ENCODE measurements around the gene ACACB.
A peak's percentile ranks its signal among the peaks of the same experiment; 100 is the strongest.

Gene ACACB

DNA sequence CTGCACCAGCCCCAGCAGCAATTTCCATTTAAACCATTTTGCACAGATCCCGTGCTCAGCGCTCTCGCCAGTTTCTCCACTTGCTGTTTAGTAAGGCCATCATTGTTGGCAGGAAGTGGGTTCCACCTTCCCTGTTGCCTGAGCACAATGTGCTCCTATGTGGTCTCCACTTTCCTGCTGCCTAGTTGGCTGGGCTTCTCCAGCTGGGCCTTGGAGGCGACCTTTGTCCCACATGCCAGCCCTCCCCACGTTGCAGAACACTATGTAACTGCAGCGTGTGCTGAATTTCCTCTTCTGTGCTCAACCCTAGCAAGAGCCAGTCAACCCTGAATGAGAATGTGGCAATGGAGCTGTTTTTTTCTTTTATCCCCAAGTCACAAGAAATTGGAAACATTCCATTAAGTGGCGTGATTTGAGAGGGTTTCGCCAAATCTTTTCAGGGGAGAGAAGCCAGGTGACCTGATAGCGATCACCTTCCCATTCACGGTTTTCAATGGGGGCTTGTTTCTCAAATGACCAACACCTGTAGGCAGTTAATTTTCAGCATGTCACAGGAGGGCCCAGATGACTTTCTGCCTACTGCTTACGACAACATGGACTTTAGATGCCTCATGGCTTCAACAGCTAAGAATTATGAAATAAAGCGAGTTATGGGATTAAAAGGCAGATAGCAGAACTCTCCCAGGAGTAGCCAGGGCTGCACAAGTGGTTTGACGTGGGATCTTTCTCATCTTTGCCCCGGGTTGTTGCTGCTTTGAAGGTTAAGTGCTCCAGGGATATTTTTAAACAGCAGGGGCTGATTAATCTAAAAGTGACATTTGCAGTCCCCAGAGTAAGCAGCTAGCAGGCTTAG is at the start of gene ACACB:
Gene ACACB, plus strand, starts transcription at position 830 of the 853 bp plus-strand sequence. CDS start 22,819 bp downstream, outside the sequence.
- no peak for FAIRE-seq
- DNase-seq (ENCODE audit: insufficient read length, low spot score): no peak

DNA sequence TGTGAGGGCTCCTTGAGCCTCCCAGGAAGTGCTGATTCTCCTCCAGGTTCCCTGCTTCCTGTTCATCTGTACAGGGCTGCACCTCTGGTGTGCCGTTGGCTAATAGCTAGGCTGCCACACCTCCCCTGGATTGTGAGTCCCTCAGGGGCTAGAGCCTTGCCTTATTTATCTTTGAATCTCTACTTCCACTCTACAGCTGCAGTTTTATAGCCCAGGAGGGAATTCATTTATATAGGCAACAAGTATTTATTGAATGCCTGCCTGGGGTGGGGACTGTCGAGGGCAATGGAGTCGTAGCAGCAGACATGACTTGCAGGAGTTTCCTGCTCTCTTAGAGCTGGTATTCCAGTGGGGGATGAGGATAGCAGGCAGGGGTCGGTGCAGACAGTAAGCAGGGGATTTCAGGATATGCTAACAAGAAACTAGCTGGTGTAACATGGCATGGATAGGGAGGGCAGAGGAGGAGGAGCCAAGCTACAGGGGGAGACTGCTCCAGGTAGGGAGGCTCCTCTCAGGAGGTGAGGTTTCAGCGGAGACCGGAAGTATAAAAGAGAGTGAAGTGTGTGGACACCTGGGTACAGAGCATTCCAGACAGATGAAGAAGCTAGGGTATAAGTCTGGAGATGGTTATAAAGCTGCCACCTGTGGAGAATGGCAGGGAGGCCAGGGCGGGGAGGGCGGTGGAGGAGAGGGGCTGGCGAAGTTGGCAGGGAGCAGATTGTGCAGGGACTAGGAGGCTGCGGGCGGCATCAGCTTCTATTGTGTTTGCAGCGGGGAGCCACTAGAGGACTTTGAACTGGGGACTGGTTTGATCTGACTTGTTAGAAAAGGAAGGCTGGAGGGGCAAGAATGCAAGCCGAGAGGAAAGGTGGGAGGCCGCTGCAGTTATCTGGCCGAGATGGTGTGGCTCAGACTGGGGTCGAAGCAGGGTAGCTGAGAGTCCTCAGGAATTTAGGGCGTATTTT is 46.8 kb upstream of the ACACB start:
- FAIRE-seq: no peak
- DNase-seq (ENCODE audit: insufficient read length, low spot score): no peak

DNA sequence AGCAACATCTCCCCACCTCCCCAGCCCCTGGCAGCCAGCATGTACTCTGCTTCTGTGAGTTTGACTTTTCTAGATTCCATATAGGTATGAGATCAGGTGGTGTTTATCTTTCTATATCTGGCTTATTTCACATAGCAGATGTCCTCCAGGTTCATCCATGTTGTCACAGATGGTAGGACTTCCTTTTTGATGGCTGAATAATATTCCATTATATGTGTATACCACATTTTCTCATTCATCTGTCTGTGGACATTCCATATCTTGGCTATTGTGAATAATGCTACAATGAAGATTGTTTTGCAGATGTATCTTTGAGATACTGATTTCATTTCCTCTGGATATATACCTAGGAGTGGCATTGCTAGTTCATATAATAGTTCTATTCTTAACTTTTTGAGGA is 41.5 kb upstream of the ACACB start:
- FAIRE-seq (no peak), DNase-seq (ENCODE audit: insufficient read length, low spot score) (no peak)

DNA sequence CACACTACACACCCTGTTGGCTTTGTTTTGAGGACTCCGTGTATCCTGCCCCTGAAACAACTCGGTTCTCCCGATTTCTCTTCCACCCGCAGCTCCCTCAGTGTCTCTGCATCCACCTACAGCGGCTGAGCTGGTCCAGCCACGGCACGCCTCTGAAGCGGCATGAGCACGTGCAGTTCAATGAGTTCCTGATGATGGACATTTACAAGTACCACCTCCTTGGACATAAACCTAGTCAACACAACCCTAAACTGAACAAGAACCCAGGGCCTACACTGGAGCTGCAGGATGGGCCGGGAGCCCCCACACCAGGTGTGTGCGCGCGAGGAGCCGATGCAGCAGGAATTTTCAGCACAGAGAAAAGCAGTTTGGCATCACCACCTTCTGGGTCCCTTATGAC is 33.6 kb upstream of the ACACB start:
- FAIRE-seq (no peak), DNase-seq (ENCODE audit: insufficient read length, low spot score) (no peak)

DNA sequence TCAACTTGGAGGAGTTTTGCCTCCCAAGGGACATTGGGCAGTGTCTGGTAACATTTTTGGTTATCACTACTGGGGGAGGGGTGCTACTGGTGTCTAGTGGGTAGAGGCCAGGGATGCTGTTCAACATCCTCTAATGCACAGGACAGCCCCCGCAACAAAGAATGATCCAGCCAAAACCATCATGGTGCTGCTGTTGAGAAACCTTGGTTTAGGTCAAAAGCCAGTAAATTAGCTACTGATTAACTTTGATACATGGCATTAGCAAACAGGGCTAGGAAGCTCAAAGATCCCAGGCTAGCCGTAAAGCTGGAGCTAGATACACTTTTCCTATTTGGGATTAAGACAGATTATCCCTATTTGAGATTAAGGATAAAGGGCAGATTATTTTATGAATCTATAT is 32.0 kb upstream of the ACACB start:
- no peak for DNase-seq (ENCODE audit: insufficient read length, low spot score)
- FAIRE-seq: no peak

DNA sequence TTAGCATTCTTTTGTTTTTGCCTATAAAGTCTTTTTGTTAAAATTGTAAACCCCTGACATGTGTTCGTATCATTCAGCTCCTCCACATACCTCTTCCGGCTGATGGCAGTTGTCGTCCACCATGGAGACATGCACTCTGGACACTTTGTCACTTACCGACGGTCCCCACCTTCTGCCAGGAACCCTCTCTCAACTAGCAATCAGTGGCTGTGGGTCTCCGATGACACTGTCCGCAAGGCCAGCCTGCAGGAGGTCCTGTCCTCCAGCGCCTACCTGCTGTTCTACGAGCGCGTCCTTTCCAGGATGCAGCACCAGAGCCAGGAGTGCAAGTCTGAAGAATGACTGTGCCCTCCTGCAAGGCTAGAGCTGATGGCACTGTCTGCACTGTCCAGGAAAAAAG is 30.8 kb upstream of the ACACB start:
- FAIRE-seq (no peak), DNase-seq (ENCODE audit: insufficient read length, low spot score) (no peak)

DNA sequence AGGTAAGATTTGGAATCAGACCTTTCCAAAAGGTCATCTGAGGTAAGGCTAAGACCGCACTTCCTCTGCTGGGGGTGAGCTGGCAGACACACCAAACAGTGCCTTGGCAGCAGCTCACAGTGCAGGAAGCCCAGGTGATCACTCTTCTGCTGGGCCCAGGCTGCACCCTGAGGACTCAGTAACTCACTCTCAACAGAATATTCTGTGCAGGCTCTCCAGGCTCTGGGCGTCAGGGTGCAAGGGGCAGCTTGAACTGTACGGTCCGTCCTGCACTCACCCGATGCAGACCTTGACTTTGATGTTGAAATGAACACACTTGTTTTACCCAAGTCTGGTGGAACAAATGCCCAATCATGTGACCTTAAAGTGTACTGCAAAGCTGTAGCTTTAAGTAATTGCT is 29.1 kb upstream of the ACACB start:
- no peak for FAIRE-seq
- DNase-seq (ENCODE audit: insufficient read length, low spot score): no peak

DNA sequence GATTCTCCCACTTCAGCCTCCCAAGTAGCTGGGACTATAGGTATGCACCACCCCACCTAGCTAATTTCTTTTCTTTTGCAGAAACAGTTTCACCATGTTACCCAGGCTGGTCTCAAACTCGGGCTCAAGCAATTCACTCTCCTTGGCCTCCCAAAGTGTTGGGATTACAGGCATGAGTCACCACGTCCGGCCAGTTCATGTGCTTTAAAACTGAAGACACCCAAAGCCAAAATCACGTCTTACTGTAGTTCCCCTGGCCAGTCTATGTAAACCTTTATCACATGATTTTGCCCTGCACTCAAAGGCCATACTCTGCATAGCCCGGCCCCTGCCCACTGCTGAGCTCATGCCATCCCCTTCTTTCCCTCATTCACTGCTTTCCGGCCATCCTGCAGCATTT is 27.6 kb upstream of the ACACB start:
- FAIRE-seq: no peak
- DNase-seq (ENCODE audit: insufficient read length, low spot score): no peak

DNA sequence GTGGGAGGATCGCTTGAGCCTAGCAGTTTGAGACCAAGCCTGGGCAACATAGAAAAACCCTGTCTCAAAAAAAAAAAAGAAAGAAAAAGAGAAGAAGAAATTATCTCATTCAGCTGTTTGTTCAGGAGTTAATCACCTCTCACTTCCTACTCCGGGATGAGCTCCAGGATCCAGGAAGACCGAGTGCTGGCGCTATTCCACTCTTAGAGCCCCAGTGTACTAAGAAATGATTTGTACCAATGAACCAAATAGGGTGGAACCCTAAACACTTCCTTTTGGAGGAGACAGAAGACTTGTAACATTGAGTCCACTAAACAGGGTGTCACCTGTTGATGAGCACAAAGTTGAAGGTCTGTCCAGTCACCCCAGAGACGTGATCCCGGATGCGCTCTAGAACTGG is 26.7 kb upstream of the ACACB start:
- FAIRE-seq: no peak
- no peak for DNase-seq (ENCODE audit: insufficient read length, low spot score)

DNA sequence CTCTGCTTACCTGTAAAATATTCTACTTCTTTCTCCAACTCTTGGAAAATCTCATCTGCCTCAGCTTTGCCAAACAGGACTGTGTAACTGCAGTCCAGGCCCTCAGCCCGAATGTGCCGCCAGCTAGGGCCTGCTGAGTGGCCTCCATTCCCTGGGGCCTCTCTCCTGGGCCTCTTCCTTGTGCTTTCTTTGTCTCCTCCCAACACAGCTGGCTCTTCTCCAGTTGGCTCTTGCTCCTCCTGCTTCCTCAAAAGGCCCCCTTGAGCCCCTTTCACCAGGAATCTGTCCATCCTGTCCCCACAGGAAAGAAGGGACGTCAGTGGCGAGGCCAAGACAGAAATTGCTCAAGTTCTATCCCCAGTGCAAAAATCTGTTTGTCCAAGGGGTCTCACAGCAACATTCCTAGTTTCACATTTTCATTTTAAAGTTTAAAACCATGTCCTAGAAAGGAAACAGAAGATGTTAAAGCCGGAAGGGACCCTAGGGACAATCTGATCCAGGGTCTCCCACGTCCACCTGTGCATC is 23.8 kb upstream of the ACACB start:
- DNase-seq (ENCODE audit: insufficient read length, low spot score): no peak
- FAIRE-seq: no peak

DNA sequence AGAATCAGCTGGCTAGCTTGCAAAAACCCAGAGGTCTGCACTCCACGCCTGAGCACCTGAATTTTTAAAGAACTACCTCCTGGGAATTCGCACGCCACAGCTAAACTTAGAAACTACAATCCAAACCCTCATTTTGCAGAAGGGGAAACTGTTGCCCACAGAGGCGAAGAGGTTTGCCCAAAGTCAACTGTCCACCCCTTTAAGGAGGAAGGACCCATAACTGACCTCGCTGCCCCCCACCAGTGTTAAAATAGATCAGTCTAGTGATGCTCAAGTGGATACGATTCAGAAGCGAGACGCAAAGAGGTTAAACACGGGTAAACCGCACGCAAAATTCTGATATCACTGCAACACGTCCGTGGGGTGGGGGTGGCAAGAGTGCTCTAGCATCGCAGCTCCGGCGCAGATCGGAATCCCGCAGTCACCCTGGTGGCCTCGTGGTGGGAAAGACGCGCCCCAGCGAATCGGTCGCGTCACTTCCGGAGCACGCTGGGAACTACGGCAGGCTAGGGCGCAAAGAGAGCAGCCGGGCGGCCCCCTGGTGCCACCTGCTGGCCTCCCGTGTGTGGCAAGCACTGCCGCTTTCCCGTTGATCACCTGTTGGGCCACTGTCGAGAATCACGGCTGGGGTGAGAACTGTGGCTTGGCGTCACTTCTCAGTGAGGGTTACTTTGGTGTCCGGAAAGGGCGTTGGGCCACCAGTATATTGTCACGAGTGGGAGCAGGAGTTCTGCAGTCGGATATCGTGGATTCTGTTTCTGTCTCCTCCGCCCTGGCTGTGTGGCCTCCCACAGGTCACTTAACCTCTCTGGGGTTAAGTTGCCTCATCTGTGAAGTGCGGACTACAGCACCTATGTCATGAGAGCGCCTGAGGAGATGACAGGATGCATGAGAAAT is 23.1 kb upstream of the ACACB start, which contains the start of gene ALKBH2:
Gene ALKBH2, minus strand, starts transcription at position 451 of the 897 bp plus-strand sequence. CDS start 686 bp downstream, outside the sequence.
- DNase-seq (ENCODE audit: insufficient read length, low spot score) (peak; percentile 94), FAIRE-seq (peak; percentile 86)

DNA sequence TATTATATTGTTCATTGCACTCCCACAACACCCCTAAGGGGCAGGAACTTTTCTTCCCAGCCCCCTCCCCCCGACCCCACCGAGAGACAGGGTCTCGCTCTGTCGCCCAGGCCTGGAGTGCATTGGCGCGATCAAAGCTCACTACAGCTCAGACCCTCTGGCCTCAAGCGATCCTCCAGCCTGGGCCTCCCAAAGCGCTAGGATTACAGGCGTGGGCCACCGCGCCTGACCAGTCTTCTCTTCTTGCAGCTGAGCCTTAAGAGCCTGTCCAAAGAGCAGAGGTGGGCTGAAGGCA is 19.3 kb upstream of the ACACB start:
- FAIRE-seq: no peak
- DNase-seq (ENCODE audit: insufficient read length, low spot score): no peak

DNA sequence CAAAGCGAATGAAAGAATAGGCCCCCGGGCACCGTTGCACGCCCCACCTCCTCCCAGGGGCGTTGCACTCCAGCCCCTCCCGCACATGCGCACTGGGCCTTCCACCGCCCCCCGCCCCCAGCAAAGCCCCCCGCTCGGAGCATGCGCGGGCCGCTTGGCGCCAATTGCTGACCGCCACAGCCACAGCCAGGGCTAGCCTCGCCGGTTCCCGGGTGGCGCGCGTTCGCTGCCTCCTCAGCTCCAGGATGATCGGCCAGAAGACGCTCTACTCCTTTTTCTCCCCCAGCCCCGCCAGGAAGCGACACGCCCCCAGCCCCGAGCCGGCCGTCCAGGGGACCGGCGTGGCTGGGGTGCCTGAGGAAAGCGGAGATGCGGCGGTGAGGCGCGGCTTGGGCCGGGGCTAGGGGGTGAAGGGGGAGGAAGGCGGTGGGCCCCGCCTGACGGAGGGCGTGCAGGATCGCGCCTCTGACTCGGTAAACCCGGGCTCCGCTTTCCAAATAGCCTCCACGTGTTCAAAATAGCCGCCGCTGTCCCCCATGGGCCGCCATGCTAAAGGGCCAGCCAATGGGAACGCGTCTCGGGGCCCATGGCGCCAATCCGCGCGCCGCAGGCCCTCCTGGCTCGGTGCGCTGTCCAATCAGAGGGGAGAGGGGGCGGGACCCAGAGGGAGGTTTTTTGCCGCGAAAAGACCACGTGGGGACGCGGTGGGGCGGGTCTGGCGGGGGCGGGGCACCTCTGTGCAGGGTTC is 18.8 kb upstream of the ACACB start, which contains the start of gene UNG:
Gene UNG, plus strand, starts transcription at position 163 of the 748 bp plus-strand sequence. Its CDS starts 83 bp downstream, at position 246.
- FAIRE-seq (peak; percentile 62), DNase-seq (ENCODE audit: insufficient read length, low spot score) (peak; percentile 95)

DNA sequence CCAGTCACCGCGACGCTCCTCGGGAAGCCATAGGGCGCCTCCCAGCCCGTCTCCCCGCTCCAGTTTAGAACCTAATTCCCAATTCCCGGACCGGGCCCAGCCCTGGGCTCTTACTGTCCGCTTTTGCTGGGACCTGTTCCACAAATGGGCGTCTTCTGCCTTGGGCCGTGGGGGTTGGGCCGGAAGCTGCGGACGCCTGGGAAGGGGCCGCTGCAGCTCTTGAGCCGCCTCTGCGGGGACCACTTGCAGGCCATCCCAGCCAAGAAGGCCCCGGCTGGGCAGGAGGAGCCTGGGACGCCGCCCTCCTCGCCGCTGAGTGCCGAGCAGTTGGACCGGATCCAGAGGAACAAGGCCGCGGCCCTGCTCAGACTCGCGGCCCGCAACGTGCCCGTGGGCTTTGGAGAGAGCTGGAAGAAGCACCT is 18.2 kb upstream of the ACACB start:
- DNase-seq (ENCODE audit: insufficient read length, low spot score) (no peak), FAIRE-seq (no peak)

DNA sequence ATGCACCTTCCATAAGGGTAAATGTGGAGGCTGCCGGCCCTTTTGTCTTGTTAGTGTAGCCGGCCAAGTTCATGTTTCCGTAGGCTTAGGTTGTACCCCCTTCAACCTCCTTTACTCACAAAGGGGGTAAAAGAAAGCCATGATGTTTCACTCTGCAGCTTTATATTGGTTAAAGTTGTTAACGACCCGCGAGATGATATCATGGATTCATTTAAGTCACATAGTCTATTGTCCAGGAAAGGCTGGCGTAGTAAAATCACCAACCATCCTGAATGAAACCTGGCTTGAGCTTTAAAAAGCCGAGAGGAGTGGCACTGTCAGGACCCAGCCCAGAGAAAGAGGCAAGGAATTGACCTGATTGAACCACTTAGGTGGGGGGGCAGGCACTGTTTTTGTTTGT is 17.7 kb upstream of the ACACB start:
- FAIRE-seq: no peak
- no peak for DNase-seq (ENCODE audit: insufficient read length, low spot score)

DNA sequence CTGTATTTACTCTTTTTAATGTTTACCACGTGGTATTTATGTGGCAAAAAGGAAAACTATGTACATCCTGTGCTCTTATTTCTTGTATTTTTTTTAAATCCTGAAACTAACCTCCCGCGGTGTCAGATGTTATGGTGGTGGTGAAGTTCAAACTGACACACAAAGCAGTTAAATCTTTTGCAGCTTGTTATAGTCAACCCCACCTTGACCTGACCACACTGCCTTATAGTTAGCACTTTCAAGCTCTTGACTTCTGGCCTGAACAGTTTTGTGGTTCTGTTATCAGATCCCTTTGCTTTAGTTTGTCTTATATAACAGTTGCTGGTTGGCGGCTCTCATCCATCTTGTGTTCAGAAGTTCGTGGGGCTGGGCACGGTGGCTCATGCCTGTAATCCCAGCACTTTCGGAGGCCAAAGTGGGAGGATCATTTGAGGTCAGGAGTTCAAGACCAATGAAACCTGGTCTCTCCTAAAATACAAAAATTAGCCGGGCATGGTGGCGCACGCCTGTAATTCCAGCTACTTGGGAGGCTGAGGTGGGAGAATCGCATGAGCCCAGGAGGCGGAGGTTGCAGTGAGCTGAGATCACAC is 16.9 kb upstream of the ACACB start:
- DNase-seq (ENCODE audit: insufficient read length, low spot score) (no peak), FAIRE-seq (peak; percentile 26)

DNA sequence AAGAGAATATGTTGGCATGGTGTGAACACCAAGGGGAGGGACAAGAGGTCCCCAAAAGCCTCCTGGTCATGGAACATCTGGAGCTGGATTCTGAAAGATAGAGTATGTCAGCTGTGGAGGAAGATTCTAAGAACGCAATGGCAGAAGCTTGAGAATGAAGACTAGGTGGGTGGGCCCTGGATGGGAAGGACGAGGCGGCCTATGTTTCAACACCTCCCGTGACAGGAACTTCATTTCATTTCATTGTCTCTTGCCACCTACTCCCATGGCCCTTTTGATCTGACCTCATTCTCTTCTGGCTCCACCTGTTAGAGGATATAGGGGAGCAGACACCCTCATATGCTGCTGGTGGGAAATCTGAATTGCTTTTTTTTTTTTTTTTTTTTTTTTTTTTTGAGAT is 15.6 kb upstream of the ACACB start:
- DNase-seq (ENCODE audit: insufficient read length, low spot score) (no peak), FAIRE-seq (no peak)

DNA sequence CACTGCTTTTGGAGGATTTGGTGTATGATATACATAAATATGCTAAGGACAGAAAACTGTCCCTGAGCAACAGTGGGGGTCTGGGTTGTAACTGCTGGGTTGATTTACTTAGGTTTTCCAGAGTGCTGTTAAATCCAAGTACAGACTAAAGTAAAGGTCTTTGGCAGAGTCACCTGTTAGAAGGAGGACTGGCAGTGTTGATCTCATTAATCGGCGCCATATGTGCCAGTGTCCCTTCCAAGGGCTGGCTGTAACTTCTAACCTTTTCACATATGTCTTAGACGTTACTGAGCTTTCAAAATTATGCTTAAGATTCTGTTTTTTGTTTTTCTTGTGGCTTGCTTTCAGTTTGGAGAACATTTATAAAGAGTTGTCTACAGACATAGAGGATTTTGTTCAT is 13.9 kb upstream of the ACACB start:
- no peak for FAIRE-seq
- no peak for DNase-seq (ENCODE audit: insufficient read length, low spot score)

DNA sequence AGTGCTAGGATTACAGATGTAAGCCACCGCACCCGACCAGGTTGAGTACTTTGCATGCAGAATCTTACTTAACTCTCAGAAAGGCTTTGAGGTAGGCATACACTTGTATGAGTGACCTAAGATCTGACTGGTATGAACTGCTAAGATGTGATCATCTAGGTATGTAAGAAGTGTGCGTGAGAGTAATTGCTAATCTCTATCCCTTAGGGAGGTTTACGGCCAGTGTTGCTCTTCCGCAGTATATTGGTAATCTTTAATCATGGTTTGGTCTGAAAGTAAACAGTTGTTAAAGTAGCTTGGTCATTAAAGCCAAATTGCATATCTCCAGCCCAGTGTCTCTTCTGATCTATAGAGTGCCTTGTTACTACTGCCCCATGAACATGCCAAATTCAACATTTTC is 11.2 kb upstream of the ACACB start:
- FAIRE-seq: no peak
- no peak for DNase-seq (ENCODE audit: insufficient read length, low spot score)

All from HTR-8/SVneo (cell line).